ENCODE data around the gene TANK. TPM values are rescaled to one million over a fixed set of nuclear protein-coding genes. Genes with fewer than 3 reads are reported as not detected.

Gene TANK
- total RNA-seq, 1 experiment from 2014 or later = 52.5 TPM

DNA sequence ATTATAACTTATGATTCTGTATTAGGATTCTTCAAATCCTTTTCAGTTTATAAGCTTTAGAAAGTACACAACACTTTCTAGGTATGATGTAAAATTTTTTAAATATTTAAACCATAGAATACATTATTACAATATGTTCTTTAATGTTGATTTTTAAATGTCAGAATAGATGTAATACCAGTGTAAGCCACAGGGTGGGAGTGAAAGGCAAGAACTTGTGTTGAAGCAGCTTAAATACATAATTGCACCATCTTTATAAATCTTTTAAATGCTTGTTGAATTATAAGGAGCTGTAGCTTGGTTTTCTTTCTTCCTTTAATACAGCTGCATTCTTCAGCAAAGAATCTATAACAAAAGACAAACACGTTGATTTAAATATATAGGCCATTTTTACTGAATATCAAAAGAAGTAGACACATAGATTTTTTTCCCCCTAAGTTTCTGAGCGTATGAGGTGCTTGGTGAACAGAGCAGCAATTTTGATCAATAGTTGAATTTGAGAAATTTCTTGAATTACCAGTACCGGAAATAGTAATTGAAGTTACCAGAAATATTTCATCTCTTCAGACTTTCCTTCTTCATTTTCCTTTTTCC, 63.0 kb downstream of the TANK start:
- RAD21 ChIA-PET (ENCODE audit: low non-redundant PET in 1 of 2, low total read pairs in 2 of 2, uncharacterized antibody in 2 of 2, unreplicated experiment in 2 of 2) = interaction anchor here in 1 of 2 experiments (1.0 kb wide), 1 partner anchor 50 kb away, joined by 3 read pairs; no protein-coding TSS in a partner anchor
- H3K9me2 ChIP-seq (ENCODE audit: insufficient read depth) = no peaks in the 10 kb centered on the region
- no peak overlapping the region for H2AFZ ChIP-seq (ENCODE audit: low read depth, low read length, poor library complexity, severe bottlenecking)
- H3K4me1 ChIP-seq (ENCODE audit: control insufficient read depth in 1 of 2, insufficient read depth in 2 of 2, low read length in 2 of 2) = no peaks in the 10 kb centered on the region
- H3K27ac ChIP-seq (ENCODE audit: low read depth, low read length) = no peak overlapping the region
- ATAC-seq (no peak), DNase-seq (ENCODE audit: low read depth, low spot score) (peak; percentile 37)
- no peak overlapping the region for H3K4me2 ChIP-seq (ENCODE audit: low read length)
- POLR2A ChIA-PET = interaction anchor here (1.0 kb wide), 1 partner anchor 87 kb away, joined by 3 read pairs; no protein-coding TSS in a partner anchor
- no peaks in the 10 kb centered on the region for H3K27me3 ChIP-seq (ENCODE audit: insufficient read depth, low read length)
- H3K79me2 ChIP-seq (ENCODE audit: insufficient read depth, low read length) = peaks cover 3% of the 10 kb centered on the region; the same call in 1 of the 2 replicates
- CTCF ChIA-PET = interaction anchor here (0.7 to 2.9 kb wide), 9 partner anchors 10 to 333 kb away, joined by 3 to 20 read pairs (median 5); no protein-coding TSS in a partner anchor
- H3K9ac ChIP-seq (ENCODE audit: low read length) = no peak overlapping the region
- H4K20me1 ChIP-seq (ENCODE audit: insufficient read depth) = no peaks in the 10 kb centered on the region
- no TSS peak for BruUV-seq (replicated peaks)
- H3K4me3 ChIP-seq (replicated peaks in 1 of 2; ENCODE audit: low read depth in 1 of 2, low read length in 2 of 2) = no peak overlapping the region
- no peak for TF ChIP-seq TCF7L2 (IDR thresholded peaks at IDR 0.05; ENCODE audit: borderline replicate concordance, extremely low read depth, insufficient read depth, insufficient read length)
- TF ChIP-seq, protein P1, sequence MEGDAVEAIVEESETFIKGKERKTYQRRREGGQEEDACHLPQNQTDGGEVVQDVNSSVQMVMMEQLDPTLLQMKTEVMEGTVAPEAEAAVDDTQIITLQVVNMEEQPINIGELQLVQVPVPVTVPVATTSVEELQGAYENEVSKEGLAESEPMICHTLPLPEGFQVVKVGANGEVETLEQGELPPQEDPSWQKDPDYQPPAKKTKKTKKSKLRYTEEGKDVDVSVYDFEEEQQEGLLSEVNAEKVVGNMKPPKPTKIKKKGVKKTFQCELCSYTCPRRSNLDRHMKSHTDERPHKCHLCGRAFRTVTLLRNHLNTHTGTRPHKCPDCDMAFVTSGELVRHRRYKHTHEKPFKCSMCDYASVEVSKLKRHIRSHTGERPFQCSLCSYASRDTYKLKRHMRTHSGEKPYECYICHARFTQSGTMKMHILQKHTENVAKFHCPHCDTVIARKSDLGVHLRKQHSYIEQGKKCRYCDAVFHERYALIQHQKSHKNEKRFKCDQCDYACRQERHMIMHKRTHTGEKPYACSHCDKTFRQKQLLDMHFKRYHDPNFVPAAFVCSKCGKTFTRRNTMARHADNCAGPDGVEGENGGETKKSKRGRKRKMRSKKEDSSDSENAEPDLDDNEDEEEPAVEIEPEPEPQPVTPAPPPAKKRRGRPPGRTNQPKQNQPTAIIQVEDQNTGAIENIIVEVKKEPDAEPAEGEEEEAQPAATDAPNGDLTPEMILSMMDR (IDR thresholded peaks at IDR 0.05 in 2 of 3, conservative IDR thresholded peaks at IDR 0.05 in 1 of 3; ENCODE audit: borderline replicate concordance in 1 of 3, insufficient read depth in 1 of 3, low read depth in 2 of 3, low read length in 2 of 3) = peak; percentile 39 to 65 (median 47); a peak in 4 of 6 replicates
- TF ChIP-seq ZFX (IDR thresholded peaks at IDR 0.05) = no peak
- peak; percentile 61 for TF ChIP-seq RAD21 (IDR thresholded peaks at IDR 0.05; ENCODE audit: low read depth)
- no peak for TF ChIP-seq ZBTB33 (IDR thresholded peaks at IDR 0.05; ENCODE audit: extremely low read depth, insufficient replicate concordance, low read length)
- intact Hi-C loops (cut with micrococcal nuclease) = loop anchor here (1.0 kb wide), 1 partner anchor 50 kb away; no protein-coding TSS in a partner anchor
- no peaks in the 10 kb centered on the region for H3K9me3 ChIP-seq (ENCODE audit: control insufficient read depth in 1 of 2, insufficient read depth in 1 of 2, low read depth in 1 of 2, low read length in 2 of 2)
- H3K36me3 ChIP-seq (ENCODE audit: control insufficient read depth in 1 of 2, insufficient read depth in 2 of 2, low read length in 2 of 2) = peaks cover 4 to 41% of the 10 kb centered on the region in 2 experiments; a peak in 3 of 4 replicates

All from HCT116 (cell line).